Panc1 (cell line): ENCODE results near the gene NFE2L3.

ENCODE experiments used
- POLR2AphosphoS5 ChIP-seq: IDR thresholded peaks from 2 replicates; pipeline ENCODE4 v1.6.1; 2012; ENCODE audit warnings: mild to moderate bottlenecking, low read depth, low read length, moderate library complexity
- SIN3A ChIP-seq: IDR thresholded peaks from 2 replicates; pipeline ENCODE4 v1.6.1; 2012; ENCODE audit warnings: low read depth, mild to moderate bottlenecking, low read length, moderate library complexity, borderline replicate concordance; ENCODE audit not compliant: insufficient read depth
- TCF7L2 ChIP-seq: IDR thresholded peaks from 2 replicates; pipeline ENCODE4 v1.6.1; 2011; ENCODE audit warnings: mild to moderate bottlenecking, low read depth, low read length, inconsistent platforms
- TF ChIP-seq, protein P1 (sequence below): fragments of 450-650 bp; IDR thresholded peaks from 2 replicates; pipeline ENCODE4 v1.5.1; 2017; ENCODE audit warnings: mild to moderate bottlenecking
- TF ChIP-seq, protein P2 (sequence below), 2 experiments: IDR thresholded peaks; 2 replicates each; pipeline ENCODE4 v1.6.1; 2011 to 2012; ENCODE audit warnings: low read depth in 2 of 2, control low read depth in 1 of 2, low read length in 1 of 2, mild to moderate bottlenecking in 1 of 2, moderate library complexity in 1 of 2; ENCODE audit not compliant: insufficient read depth in 1 of 2

DNA sequence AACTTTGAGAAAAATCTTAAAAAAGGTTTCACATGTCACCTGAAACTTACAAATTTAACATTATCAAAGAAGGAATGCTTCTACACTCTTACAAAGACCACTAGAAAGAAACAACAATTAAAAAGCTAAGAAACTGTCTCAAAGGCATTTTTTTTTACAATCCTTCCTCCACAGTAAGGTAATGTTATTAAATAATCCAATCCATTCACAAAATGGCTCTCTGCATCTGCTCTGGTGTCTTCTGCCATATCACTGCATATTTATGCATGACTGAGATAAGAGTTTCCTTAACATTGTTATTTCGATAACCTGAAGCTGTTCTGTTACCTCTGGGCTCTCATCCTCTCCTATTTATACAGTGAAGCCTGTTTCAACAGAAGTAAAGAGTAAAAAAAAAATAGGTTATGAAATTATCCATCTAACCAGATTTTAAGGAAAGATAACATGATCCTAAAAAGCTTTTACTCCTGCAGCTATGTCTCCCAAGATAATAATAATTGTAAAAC is 40.0 kb downstream of the NFE2L3 start:
- TF ChIP-seq, protein P1, sequence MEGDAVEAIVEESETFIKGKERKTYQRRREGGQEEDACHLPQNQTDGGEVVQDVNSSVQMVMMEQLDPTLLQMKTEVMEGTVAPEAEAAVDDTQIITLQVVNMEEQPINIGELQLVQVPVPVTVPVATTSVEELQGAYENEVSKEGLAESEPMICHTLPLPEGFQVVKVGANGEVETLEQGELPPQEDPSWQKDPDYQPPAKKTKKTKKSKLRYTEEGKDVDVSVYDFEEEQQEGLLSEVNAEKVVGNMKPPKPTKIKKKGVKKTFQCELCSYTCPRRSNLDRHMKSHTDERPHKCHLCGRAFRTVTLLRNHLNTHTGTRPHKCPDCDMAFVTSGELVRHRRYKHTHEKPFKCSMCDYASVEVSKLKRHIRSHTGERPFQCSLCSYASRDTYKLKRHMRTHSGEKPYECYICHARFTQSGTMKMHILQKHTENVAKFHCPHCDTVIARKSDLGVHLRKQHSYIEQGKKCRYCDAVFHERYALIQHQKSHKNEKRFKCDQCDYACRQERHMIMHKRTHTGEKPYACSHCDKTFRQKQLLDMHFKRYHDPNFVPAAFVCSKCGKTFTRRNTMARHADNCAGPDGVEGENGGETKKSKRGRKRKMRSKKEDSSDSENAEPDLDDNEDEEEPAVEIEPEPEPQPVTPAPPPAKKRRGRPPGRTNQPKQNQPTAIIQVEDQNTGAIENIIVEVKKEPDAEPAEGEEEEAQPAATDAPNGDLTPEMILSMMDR: no peak
- TF ChIP-seq POLR2AphosphoS5 (no peak; the same call in 1 of the 2 replicates), SIN3A (no peak), TCF7L2 (no peak)
- TF ChIP-seq, protein P2, sequence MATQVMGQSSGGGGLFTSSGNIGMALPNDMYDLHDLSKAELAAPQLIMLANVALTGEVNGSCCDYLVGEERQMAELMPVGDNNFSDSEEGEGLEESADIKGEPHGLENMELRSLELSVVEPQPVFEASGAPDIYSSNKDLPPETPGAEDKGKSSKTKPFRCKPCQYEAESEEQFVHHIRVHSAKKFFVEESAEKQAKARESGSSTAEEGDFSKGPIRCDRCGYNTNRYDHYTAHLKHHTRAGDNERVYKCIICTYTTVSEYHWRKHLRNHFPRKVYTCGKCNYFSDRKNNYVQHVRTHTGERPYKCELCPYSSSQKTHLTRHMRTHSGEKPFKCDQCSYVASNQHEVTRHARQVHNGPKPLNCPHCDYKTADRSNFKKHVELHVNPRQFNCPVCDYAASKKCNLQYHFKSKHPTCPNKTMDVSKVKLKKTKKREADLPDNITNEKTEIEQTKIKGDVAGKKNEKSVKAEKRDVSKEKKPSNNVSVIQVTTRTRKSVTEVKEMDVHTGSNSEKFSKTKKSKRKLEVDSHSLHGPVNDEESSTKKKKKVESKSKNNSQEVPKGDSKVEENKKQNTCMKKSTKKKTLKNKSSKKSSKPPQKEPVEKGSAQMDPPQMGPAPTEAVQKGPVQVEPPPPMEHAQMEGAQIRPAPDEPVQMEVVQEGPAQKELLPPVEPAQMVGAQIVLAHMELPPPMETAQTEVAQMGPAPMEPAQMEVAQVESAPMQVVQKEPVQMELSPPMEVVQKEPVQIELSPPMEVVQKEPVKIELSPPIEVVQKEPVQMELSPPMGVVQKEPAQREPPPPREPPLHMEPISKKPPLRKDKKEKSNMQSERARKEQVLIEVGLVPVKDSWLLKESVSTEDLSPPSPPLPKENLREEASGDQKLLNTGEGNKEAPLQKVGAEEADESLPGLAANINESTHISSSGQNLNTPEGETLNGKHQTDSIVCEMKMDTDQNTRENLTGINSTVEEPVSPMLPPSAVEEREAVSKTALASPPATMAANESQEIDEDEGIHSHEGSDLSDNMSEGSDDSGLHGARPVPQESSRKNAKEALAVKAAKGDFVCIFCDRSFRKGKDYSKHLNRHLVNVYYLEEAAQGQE (IDR thresholded peaks at IDR 0.05; ENCODE audit: insufficient read depth in 1 of 2, low read depth in 2 of 2, low read length in 1 of 2): no peak
